Mammary epithelial cell (primary cell): ENCODE data around the gene CSH2.
"Not testable (repeated sequence)": the region's sequence is repeated elsewhere in the genome, so short reads cannot be mapped to it uniquely, and the experiment has no call there.

Experiments
- CTCF ChIP-seq, 2 donors: IDR thresholded peaks in 1 of 2; conservative IDR thresholded peaks in 1 of 2; 2 replicates each; pipeline ENCODE4 v1.5.1; 2011 to 2012; ENCODE audit warnings: inconsistent platforms in 2 of 2, low read length in 2 of 2, mild to moderate bottlenecking in 2 of 2, control low read depth in 1 of 2, low read depth in 1 of 2; ENCODE audit not compliant: insufficient read depth in 1 of 2; ENCODE audit errors: extremely low read depth in 1 of 2
- EZH2 ChIP-seq: IDR thresholded peaks from 2 replicates; pipeline ENCODE4 v1.6.1; 2012; ENCODE audit warnings: low read length, inconsistent platforms, borderline replicate concordance

GRCh38 chr17:63917206-63917605 lies 43.7 kb upstream of the CSH2 start:
- TF ChIP-seq CTCF (conservative IDR thresholded peaks at IDR 0.05 in 1 of 2, IDR thresholded peaks at IDR 0.05 in 1 of 2; ENCODE audit: extremely low read depth in 1 of 2, insufficient read depth in 1 of 2, low read depth in 1 of 2, low read length in 2 of 2); EZH2: not testable (repeated sequence)
